GM19467 (cell line): ENCODE data around the gene CACNA1A.
"Not testable (repeated sequence)": the region's sequence is repeated elsewhere in the genome, so short reads cannot be mapped to it uniquely, and the experiment has no call there.

Experiments
- ATAC-seq: cut with Tn5 transposase; IDR thresholded peaks from one replicate; pipeline ENCODE4 v1.9.1; 2021; ENCODE audit warnings: mild to moderate bottlenecking, moderate library complexity; ENCODE audit not compliant: unreplicated experiment

Gene CACNA1A

GRCh38 chr19:13366529-13367143 is 139.6 kb downstream of the CACNA1A start:
- no peak for ATAC-seq

GRCh38 chr19:13363954-13364353 is 142.3 kb downstream of the CACNA1A start:
- no peak for ATAC-seq

- ATAC-seq, result no peak
These were observed 143.0 kb downstream of the CACNA1A start for GRCh38 chr19:13363245-13363644.

- no peak for ATAC-seq
These were observed 143.6 kb downstream of the CACNA1A start for GRCh38 chr19:13362668-13363067.

- not testable (repeated sequence) for ATAC-seq
These were observed 144.6 kb downstream of the CACNA1A start for GRCh38 chr19:13361726-13362125.

- no peak for ATAC-seq
These were observed 149.5 kb downstream of the CACNA1A start for GRCh38 chr19:13356686-13357280.

- ATAC-seq, result no peak
These were observed 150.1 kb downstream of the CACNA1A start for GRCh38 chr19:13356185-13356584.

GRCh38 chr19:13355356-13355755 is 150.9 kb downstream of the CACNA1A start:
- no peak for ATAC-seq

GRCh38 chr19:13353625-13354024 is 152.7 kb downstream of the CACNA1A start:
- ATAC-seq, result no peak

GRCh38 chr19:13350759-13351158 is 155.5 kb downstream of the CACNA1A start:
- ATAC-seq, result no peak

GRCh38 chr19:13350072-13350471 is 156.2 kb downstream of the CACNA1A start:
- no peak for ATAC-seq

GRCh38 chr19:13347367-13347766 is 158.9 kb downstream of the CACNA1A start:
- ATAC-seq, result no peak

GRCh38 chr19:13343514-13343913 is 162.8 kb downstream of the CACNA1A start:
- no peak for ATAC-seq

GRCh38 chr19:13342672-13343071 is 163.6 kb downstream of the CACNA1A start:
- ATAC-seq, result no peak

GRCh38 chr19:13339869-13340268 is 166.4 kb downstream of the CACNA1A start:
- ATAC-seq, result no peak

GRCh38 chr19:13337181-13337580 is 169.1 kb downstream of the CACNA1A start:
- no peak for ATAC-seq

GRCh38 chr19:13334801-13335481 is 171.3 kb downstream of the CACNA1A start:
- no peak for ATAC-seq

GRCh38 chr19:13330285-13330684 is 176.0 kb downstream of the CACNA1A start:
- ATAC-seq, result no peak

- ATAC-seq, result no peak
These were observed 176.5 kb downstream of the CACNA1A start for GRCh38 chr19:13329766-13330165.

GRCh38 chr19:13328241-13328640 is 178.0 kb downstream of the CACNA1A start:
- ATAC-seq, result no peak

GRCh38 chr19:13319526-13319925 is 186.8 kb downstream of the CACNA1A start:
- ATAC-seq, result no peak

GRCh38 chr19:13318190-13318589 is 188.1 kb downstream of the CACNA1A start:
- ATAC-seq, result no peak
